ENCODE results near the gene GRHL3.

GRHL3 gene

GRCh38 chr1:24344090-24344742 is 25.1 kb downstream of the GRHL3 start:
- DNase-seq (ENCODE audit: low spot score), result no peak

GRCh38 chr1:24345334-24345733 is 26.2 kb downstream of the GRHL3 start:
- no peak for DNase-seq (ENCODE audit: low spot score)

- DNase-seq (ENCODE audit: low spot score), result no peak
Observed at GRCh38 chr1:24347159-24347934, 28.2 kb downstream of the GRHL3 start.

- DNase-seq (ENCODE audit: low spot score), result no peak
Observed at GRCh38 chr1:24348196-24348595, 29.0 kb downstream of the GRHL3 start.

GRCh38 chr1:24349891-24350290 is 30.7 kb downstream of the GRHL3 start:
- no peak for DNase-seq (ENCODE audit: low spot score)

- DNase-seq (ENCODE audit: low spot score), result no peak
Observed at GRCh38 chr1:24351247-24351646, 32.1 kb downstream of the GRHL3 start.

GRCh38 chr1:24351918-24352627 is 32.9 kb downstream of the GRHL3 start:
- no peak for DNase-seq (ENCODE audit: low spot score)

GRCh38 chr1:24353292-24353891 is 34.2 kb downstream of the GRHL3 start:
- DNase-seq (ENCODE audit: low spot score), result no peak

- no peak for DNase-seq (ENCODE audit: low spot score)
Observed at GRCh38 chr1:24355466-24355865, 36.3 kb downstream of the GRHL3 start.

- no peak for DNase-seq (ENCODE audit: low spot score)
Observed at GRCh38 chr1:24357038-24357437, 37.9 kb downstream of the GRHL3 start.

- DNase-seq (ENCODE audit: low spot score), result no peak
Observed at GRCh38 chr1:24360681-24361080, 41.5 kb downstream of the GRHL3 start.

- no peak for DNase-seq (ENCODE audit: low spot score)
Observed at GRCh38 chr1:24361811-24362210, 42.7 kb downstream of the GRHL3 start.

GRCh38 chr1:24362396-24362795 is 43.2 kb downstream of the GRHL3 start:
- no peak for DNase-seq (ENCODE audit: low spot score)

- no peak for DNase-seq (ENCODE audit: low spot score)
Observed at GRCh38 chr1:24362982-24363614, 43.9 kb downstream of the GRHL3 start.

- DNase-seq (ENCODE audit: low spot score), result no peak
Observed at GRCh38 chr1:24363994-24364393, 44.8 kb downstream of the GRHL3 start.

GRCh38 chr1:24364605-24364974 is 45.4 kb downstream of the GRHL3 start:
- DNase-seq (ENCODE audit: low spot score), result no peak

- DNase-seq (ENCODE audit: low spot score), result no peak
Observed at GRCh38 chr1:24364975-24365678, 46.0 kb downstream of the GRHL3 start.

- no peak for DNase-seq (ENCODE audit: low spot score)
Observed at GRCh38 chr1:24366707-24367106, 47.5 kb downstream of the GRHL3 start.

GRCh38 chr1:24369199-24369598 is 50.0 kb downstream of the GRHL3 start:
- no peak for DNase-seq (ENCODE audit: low spot score)

GRCh38 chr1:24369801-24370200 is 50.6 kb downstream of the GRHL3 start:
- DNase-seq (ENCODE audit: low spot score), result no peak

GRCh38 chr1:24373044-24373443 is 53.9 kb downstream of the GRHL3 start:
- no peak for DNase-seq (ENCODE audit: low spot score)

GRCh38 chr1:24373710-24374109 is 54.6 kb downstream of the GRHL3 start:
- DNase-seq (ENCODE audit: low spot score), result no peak
